GM23338 (cell line): ENCODE measurements around the gene CNPY4. TPM values are rescaled to one million over a fixed set of nuclear protein-coding genes. Genes with fewer than 3 reads are reported as not detected.

ENCODE experiments used
- ATAC-seq: fragments of 200-7000 bp; cut with Tn5 transposase; 3 replicates; pipeline ENCODE4 v1.9.1; 2020
- DNase-seq: peaks from one replicate; pipeline ENCODE4 v3.0.0-alpha.2; 2015; ENCODE audit warnings: low spot score
- H2AFZ ChIP-seq: fragments of 200-600 bp; sonication (generic); 2 replicates; pipeline ENCODE4 v1.8.0; 2016; ENCODE audit warnings: antibody characterized with exemption, mild to moderate bottlenecking, moderate library complexity
- H3F3A ChIP-seq: fragments of 200-600 bp; sonication (generic); replicated peaks from 2 replicates; pipeline ENCODE4 v1.8.0; 2017; ENCODE audit warnings: antibody characterized with exemption, mixed run types, low read depth
- H3K27ac ChIP-seq: fragments of 200-600 bp; sonication (generic); 2 replicates; pipeline ENCODE4 v1.6.1; 2016; ENCODE audit warnings: low read depth
- H3K27me3 ChIP-seq: fragments of 200-600 bp; sonication (generic); 2 replicates; pipeline ENCODE4 v1.8.0; 2016; ENCODE audit warnings: mild to moderate bottlenecking, mixed run types, moderate library complexity; ENCODE audit not compliant: insufficient read depth
- H3K36me3 ChIP-seq: fragments of 200-600 bp; sonication (generic); 2 replicates; pipeline ENCODE4 v1.8.0; 2016; ENCODE audit warnings: mild to moderate bottlenecking; ENCODE audit not compliant: insufficient read depth
- H3K4me1 ChIP-seq: fragments of 200-600 bp; sonication (generic); 2 replicates; pipeline ENCODE4 v1.8.0; 2016; ENCODE audit warnings: mild to moderate bottlenecking, moderate library complexity; ENCODE audit not compliant: insufficient read depth
- H3K4me2 ChIP-seq: fragments of 200-600 bp; sonication (generic); 2 replicates; pipeline ENCODE4 v1.7.1; 2017; ENCODE audit warnings: mixed run types
- H3K4me3 ChIP-seq: fragments of 200-600 bp; sonication (generic); 2 replicates; pipeline ENCODE4 v1.6.1; 2016; ENCODE audit warnings: mixed run types
- H3K79me2 ChIP-seq: fragments of 200-600 bp; sonication (generic); replicated peaks from 2 replicates; pipeline ENCODE4 v1.8.0; 2017; ENCODE audit warnings: mild to moderate bottlenecking; ENCODE audit not compliant: insufficient read depth
- H3K9me2 ChIP-seq: fragments of 200-600 bp; sonication (generic); 2 replicates; pipeline ENCODE4 v1.8.0; 2017; ENCODE audit not compliant: insufficient read depth
- H4K20me1 ChIP-seq: fragments of 200-600 bp; sonication (generic); replicated peaks from 2 replicates; pipeline ENCODE4 v1.8.0; 2017; ENCODE audit warnings: mild to moderate bottlenecking; ENCODE audit not compliant: insufficient read depth
- H3K27ac Mint-ChIP-seq: 2 replicates; pipeline ENCODE4 v1.8.0; 2020; ENCODE audit warnings: inconsistent platforms, mild to moderate bottlenecking, moderate library complexity, mixed read lengths
- H3K27me3 Mint-ChIP-seq: 3 replicates; pipeline ENCODE4 v1.8.0; 2022; ENCODE audit warnings: low read depth, mild to moderate bottlenecking, moderate library complexity, mixed read lengths, inconsistent platforms; ENCODE audit not compliant: insufficient read depth, poor library complexity
- H3K36me3 Mint-ChIP-seq: 3 replicates; pipeline ENCODE4 v1.8.0; 2021; ENCODE audit warnings: low read depth, mild to moderate bottlenecking, inconsistent platforms, moderate library complexity, mixed read lengths
- H3K4me1 Mint-ChIP-seq: 3 replicates; pipeline ENCODE4 v1.8.0; 2020; ENCODE audit warnings: mild to moderate bottlenecking, inconsistent platforms, mixed read lengths
- H3K4me3 Mint-ChIP-seq: 3 replicates; pipeline ENCODE4 v1.8.0; 2021; ENCODE audit warnings: moderate library complexity, mild to moderate bottlenecking, inconsistent platforms, mixed read lengths
- H3K9me3 Mint-ChIP-seq: 3 replicates; pipeline ENCODE4 v1.8.0; 2020; ENCODE audit warnings: moderate library complexity, mild to moderate bottlenecking, inconsistent platforms, mixed read lengths
- CTCF ChIP-seq, 2 experiments: fragments of 200-600 bp in 1 of 2; sonication (generic) in 1 of 2; conservative IDR thresholded peaks; 2 replicates each; pipeline versions ENCODE4 v1.5.1 to v1.6.1; 2016 to 2017; ENCODE audit warnings: antibody characterized with exemption in 2 of 2, low read depth in 2 of 2, mild to moderate bottlenecking in 2 of 2, moderate library complexity in 1 of 2
- EZH2 ChIP-seq: fragments of 200-600 bp; sonication (generic); IDR thresholded peaks from one replicate; pipeline ENCODE4 v1.8.0; 2017; ENCODE audit warnings: antibody characterized with exemption, mild to moderate bottlenecking, low read depth; ENCODE audit not compliant: unreplicated experiment
- ZNF331 ChIP-seq: fragments of 250-450 bp; sonication (Bioruptor Pico); IDR thresholded peaks from 2 replicates; pipeline ENCODE4 v1.5.0; 2020; ENCODE audit warnings: low read depth, mild to moderate bottlenecking, moderate library complexity
- polyA plus RNA-seq: library from polyadenylated mRNA; unstranded; fragments of >200 nt; fragmentation: Nextera tagmentation; extraction: Ambion mirVana; gene quantifications from 2 replicates; pipeline ENCODE4 v1.2.1, GENCODE V29; 2016
- total RNA-seq: library from RNA; depleted of rRNA; stranded (reverse); fragments of >200 nt; shearing (Covaris generic); gene quantifications from 2 replicates; pipeline ENCODE4 v1.2.3, GENCODE V29; 2014
- TF ChIP-seq, protein P1 (sequence below): IDR thresholded peaks from one replicate; pipeline ENCODE4 v1.6.1; 2018; ENCODE audit warnings: antibody characterized with exemption; ENCODE audit not compliant: unreplicated experiment

Gene CNPY4
- total and polyA plus RNA-seq, 2 experiments from 2014 or later, result 10.7 to 12.0 TPM

DNA sequence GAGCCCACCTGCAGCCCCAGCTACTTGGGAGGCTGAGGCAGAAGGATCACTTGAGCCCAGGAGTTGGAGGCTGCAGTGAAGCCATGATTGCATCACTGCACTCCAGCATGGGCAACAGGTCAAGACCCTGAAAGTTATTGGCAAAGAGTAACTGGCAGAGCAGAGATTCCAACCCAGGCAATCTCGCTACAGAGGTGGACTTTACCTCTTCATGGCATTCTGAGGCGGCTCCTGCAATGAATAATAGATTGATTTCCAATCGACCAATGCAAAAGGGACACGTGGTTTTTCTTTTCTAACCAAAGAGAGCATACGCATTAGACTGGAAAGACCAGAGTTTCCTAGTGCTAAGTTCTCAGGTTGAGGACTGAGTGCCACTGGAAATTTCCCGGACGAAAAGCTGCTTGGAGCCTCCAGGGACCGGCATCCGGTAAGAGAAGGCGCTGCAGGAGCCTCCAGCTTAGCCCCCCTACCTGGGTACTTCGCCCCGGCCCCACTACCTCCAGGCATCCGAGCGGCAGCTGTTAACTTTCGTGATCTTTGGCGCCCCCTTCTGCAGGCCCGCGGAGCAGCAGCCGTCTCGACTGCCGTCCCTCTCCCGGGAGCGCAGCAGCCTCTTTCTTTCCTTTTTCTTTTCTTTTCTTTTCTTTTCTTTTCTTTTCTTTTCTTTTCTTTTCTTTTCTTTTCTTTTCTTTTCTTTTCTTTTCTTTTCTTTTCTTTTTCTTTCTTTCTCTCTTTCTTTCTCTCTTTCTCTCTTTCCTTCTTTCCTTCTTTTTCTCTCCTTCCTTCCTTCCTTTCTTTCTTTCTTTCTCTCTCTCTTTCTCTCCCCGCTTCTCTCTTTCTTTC lies 11.4 kb downstream of the CNPY4 start:
- peaks cover 23% of the 10 kb centered on the region for H3K27me3 Mint-ChIP-seq
- Histone ChIP-seq H3K27ac (no peak overlapping the region), H3K9me2 (no peaks in the 10 kb centered on the region), H3F3A (peaks cover 13% of the 10 kb centered on the region), H3K36me3 (no peaks in the 10 kb centered on the region), H3K4me3 (peak overlapping the region; percentile 30), H4K20me1 (no peaks in the 10 kb centered on the region), H3K4me1 (peaks cover 4% of the 10 kb centered on the region; the same call in 1 of the 2 replicates), H3K27me3 (peaks cover 21% of the 10 kb centered on the region), H3K4me2 (peak overlapping the region; percentile 64), H2AFZ (peak overlapping the region; percentile 90), H3K79me2 (peaks cover 5% of the 10 kb centered on the region; the same call in 1 of the 2 replicates)
- peak overlapping the region; percentile 43; the same call in 2 of the 3 replicates for H3K4me3 Mint-ChIP-seq
- ATAC-seq (peak; percentile 44), DNase-seq (peak; percentile 97)
- H3K36me3 Mint-ChIP-seq, result no peaks in the 10 kb centered on the region
- H3K4me1 Mint-ChIP-seq, result peaks cover 11% of the 10 kb centered on the region
- TF ChIP-seq EZH2 (no peak), CTCF (conservative IDR thresholded peaks at IDR 0.05; ENCODE audit: low read depth in 2 of 2) (peak; percentile 83 to 90)
- TF ChIP-seq, protein P1, sequence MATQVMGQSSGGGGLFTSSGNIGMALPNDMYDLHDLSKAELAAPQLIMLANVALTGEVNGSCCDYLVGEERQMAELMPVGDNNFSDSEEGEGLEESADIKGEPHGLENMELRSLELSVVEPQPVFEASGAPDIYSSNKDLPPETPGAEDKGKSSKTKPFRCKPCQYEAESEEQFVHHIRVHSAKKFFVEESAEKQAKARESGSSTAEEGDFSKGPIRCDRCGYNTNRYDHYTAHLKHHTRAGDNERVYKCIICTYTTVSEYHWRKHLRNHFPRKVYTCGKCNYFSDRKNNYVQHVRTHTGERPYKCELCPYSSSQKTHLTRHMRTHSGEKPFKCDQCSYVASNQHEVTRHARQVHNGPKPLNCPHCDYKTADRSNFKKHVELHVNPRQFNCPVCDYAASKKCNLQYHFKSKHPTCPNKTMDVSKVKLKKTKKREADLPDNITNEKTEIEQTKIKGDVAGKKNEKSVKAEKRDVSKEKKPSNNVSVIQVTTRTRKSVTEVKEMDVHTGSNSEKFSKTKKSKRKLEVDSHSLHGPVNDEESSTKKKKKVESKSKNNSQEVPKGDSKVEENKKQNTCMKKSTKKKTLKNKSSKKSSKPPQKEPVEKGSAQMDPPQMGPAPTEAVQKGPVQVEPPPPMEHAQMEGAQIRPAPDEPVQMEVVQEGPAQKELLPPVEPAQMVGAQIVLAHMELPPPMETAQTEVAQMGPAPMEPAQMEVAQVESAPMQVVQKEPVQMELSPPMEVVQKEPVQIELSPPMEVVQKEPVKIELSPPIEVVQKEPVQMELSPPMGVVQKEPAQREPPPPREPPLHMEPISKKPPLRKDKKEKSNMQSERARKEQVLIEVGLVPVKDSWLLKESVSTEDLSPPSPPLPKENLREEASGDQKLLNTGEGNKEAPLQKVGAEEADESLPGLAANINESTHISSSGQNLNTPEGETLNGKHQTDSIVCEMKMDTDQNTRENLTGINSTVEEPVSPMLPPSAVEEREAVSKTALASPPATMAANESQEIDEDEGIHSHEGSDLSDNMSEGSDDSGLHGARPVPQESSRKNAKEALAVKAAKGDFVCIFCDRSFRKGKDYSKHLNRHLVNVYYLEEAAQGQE, result no peak
- H3K9me3 Mint-ChIP-seq, result no peaks in the 10 kb centered on the region
- no peak overlapping the region for H3K27ac Mint-ChIP-seq

DNA sequence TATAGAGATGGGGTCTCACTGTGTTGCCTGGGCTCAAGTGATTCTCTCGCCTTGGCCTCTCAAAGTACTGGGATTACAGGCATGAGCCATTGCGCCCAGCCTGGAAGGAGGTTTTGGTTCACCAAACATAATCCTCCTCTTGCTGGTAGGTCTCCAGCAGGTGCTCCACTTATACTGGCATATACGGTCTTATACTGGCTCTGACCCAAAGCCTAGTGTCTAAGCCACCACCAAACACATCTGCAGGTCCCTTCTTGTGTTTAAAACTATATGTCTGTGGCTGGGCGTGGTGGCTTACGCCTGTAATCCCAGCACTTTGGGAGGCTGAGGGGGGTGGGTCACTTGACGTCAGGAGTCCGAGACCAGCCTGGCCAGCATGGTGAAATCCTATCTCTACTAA lies 12.7 kb downstream of the CNPY4 start:
- no peak overlapping the region for H3K27ac ChIP-seq

More for the DNA sequence above, 12.7 kb downstream of the CNPY4 start:
- no peak for TF ChIP-seq ZNF331 (CRISPR knock-in tag)
- ATAC-seq (no peak), DNase-seq (no peak)
- 0 out of 2 replicates have a peak, but pooled peaks cover 3% of the 10 kb centered on the region for H3F3A ChIP-seq
- H2AFZ ChIP-seq, result no peak overlapping the region
- no peaks in the 10 kb centered on the region for H4K20me1 ChIP-seq
- H3K27me3 ChIP-seq, result peaks cover 21% of the 10 kb centered on the region
- peaks cover 4% of the 10 kb centered on the region; the same call in 1 of the 2 replicates for H3K4me1 ChIP-seq
- H3K27me3 Mint-ChIP-seq, result peaks cover 13% of the 10 kb centered on the region
- no peak overlapping the region for H3K4me3 Mint-ChIP-seq
- H3K79me2 ChIP-seq, result no peaks in the 10 kb centered on the region
- H3K36me3 ChIP-seq, result no peaks in the 10 kb centered on the region
- no peaks in the 10 kb centered on the region for H3K9me2 ChIP-seq
- no peaks in the 10 kb centered on the region for H3K36me3 Mint-ChIP-seq
- H3K4me2 ChIP-seq, result no peak overlapping the region
- H3K27ac Mint-ChIP-seq, result no peak overlapping the region
- peaks cover 11% of the 10 kb centered on the region for H3K4me1 Mint-ChIP-seq
- H3K9me3 Mint-ChIP-seq, result no peaks in the 10 kb centered on the region
- H3K4me3 ChIP-seq, result no peak overlapping the region
